ENCODE results near the gene WNT6.

DNA sequence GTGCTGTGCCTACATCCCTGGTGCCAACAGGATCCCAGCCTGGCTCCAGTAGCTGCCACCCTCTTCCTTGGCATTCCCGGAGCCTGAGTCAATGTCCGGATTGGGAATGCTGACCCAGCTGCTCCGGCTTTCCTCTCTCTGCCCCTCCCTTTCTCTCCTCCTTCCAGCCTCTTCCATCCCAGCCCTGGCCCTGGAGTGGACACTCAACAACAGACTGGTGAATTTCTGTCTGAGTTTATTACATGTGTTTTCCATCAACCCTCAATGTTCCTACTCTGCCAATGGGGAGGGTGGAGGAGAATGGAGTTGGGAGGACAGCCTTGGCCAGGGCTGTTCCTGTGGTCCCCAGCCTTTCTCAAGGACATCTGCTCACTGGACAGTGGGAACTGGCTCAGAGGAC lies 27.1 kb upstream of the WNT6 start:
- TF ChIP-seq POLR2A (IDR thresholded peaks at IDR 0.05), result no peak
- TF ChIP-seq, protein P1, sequence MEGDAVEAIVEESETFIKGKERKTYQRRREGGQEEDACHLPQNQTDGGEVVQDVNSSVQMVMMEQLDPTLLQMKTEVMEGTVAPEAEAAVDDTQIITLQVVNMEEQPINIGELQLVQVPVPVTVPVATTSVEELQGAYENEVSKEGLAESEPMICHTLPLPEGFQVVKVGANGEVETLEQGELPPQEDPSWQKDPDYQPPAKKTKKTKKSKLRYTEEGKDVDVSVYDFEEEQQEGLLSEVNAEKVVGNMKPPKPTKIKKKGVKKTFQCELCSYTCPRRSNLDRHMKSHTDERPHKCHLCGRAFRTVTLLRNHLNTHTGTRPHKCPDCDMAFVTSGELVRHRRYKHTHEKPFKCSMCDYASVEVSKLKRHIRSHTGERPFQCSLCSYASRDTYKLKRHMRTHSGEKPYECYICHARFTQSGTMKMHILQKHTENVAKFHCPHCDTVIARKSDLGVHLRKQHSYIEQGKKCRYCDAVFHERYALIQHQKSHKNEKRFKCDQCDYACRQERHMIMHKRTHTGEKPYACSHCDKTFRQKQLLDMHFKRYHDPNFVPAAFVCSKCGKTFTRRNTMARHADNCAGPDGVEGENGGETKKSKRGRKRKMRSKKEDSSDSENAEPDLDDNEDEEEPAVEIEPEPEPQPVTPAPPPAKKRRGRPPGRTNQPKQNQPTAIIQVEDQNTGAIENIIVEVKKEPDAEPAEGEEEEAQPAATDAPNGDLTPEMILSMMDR (IDR thresholded peaks at IDR 0.05), result no peak
